ENCODE measurements around the gene ABCC6.

The ABCC6 gene

DNA sequence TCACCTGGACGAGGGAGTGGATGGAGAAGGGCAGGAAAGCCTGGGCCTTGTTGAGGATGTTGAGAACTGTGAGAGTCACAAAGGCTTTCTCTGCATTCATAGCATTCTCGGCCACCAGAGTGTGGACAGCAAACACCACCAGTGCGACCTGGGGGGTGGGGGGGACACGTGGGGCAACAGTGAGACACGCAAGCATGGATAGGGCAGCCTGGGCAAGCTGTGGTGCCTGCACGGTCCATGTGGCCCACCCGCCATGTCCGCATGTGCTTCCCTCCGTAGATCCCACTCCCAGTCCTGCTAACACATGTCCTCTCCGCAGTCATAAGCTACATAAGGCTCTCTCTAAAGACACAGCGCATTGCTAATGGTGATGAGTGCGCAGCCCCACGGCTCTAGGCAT lies 34.5 kb downstream of the ABCC6 start:
- H3K27ac ChIP-seq (replicated peaks), result no peak overlapping the region
- H3K4me3 ChIP-seq (replicated peaks; ENCODE audit: insufficient read depth, low read length), result no peak overlapping the region
- no peak for DNase-seq (ENCODE audit: low read depth in 1 of 2, low spot score in 1 of 2)
- TF ChIP-seq POLR2AphosphoS5 (IDR thresholded peaks at IDR 0.05; ENCODE audit: low read depth) (no peak), SPI1 (IDR thresholded peaks at IDR 0.05; ENCODE audit: borderline replicate concordance, low read depth) (no peak), GABPA (IDR thresholded peaks at IDR 0.05; ENCODE audit: low read depth) (no peak)
- TF ChIP-seq, protein P1, sequence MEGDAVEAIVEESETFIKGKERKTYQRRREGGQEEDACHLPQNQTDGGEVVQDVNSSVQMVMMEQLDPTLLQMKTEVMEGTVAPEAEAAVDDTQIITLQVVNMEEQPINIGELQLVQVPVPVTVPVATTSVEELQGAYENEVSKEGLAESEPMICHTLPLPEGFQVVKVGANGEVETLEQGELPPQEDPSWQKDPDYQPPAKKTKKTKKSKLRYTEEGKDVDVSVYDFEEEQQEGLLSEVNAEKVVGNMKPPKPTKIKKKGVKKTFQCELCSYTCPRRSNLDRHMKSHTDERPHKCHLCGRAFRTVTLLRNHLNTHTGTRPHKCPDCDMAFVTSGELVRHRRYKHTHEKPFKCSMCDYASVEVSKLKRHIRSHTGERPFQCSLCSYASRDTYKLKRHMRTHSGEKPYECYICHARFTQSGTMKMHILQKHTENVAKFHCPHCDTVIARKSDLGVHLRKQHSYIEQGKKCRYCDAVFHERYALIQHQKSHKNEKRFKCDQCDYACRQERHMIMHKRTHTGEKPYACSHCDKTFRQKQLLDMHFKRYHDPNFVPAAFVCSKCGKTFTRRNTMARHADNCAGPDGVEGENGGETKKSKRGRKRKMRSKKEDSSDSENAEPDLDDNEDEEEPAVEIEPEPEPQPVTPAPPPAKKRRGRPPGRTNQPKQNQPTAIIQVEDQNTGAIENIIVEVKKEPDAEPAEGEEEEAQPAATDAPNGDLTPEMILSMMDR (IDR thresholded peaks at IDR 0.05; ENCODE audit: insufficient read depth, low read length), result no peak
- TF ChIP-seq, protein P2, sequence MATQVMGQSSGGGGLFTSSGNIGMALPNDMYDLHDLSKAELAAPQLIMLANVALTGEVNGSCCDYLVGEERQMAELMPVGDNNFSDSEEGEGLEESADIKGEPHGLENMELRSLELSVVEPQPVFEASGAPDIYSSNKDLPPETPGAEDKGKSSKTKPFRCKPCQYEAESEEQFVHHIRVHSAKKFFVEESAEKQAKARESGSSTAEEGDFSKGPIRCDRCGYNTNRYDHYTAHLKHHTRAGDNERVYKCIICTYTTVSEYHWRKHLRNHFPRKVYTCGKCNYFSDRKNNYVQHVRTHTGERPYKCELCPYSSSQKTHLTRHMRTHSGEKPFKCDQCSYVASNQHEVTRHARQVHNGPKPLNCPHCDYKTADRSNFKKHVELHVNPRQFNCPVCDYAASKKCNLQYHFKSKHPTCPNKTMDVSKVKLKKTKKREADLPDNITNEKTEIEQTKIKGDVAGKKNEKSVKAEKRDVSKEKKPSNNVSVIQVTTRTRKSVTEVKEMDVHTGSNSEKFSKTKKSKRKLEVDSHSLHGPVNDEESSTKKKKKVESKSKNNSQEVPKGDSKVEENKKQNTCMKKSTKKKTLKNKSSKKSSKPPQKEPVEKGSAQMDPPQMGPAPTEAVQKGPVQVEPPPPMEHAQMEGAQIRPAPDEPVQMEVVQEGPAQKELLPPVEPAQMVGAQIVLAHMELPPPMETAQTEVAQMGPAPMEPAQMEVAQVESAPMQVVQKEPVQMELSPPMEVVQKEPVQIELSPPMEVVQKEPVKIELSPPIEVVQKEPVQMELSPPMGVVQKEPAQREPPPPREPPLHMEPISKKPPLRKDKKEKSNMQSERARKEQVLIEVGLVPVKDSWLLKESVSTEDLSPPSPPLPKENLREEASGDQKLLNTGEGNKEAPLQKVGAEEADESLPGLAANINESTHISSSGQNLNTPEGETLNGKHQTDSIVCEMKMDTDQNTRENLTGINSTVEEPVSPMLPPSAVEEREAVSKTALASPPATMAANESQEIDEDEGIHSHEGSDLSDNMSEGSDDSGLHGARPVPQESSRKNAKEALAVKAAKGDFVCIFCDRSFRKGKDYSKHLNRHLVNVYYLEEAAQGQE (IDR thresholded peaks at IDR 0.05; ENCODE audit: insufficient replicate concordance, low read depth), result no peak
- H3K27me3 ChIP-seq (ENCODE audit: insufficient read depth, poor library complexity, severe bottlenecking), result no peaks in the 10 kb centered on the region

DNA sequence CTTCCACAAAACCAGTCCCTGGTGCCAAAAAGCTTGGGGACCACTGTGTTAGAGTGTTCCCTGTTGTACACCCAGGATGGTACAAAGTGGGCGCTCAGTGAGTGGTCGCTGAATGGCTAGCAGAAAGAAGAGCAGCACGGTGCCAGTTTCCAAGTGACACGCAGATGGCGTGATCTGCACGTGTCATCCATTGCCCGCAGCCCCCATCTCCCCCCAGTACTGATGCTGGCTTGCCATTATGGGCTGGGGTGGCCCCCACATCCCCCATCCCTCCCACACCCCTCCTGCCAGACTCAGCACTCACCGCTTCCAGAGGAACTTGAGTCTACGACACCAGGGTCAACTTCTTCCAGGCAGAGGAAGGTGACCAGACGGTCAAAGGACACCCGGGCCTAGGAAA lies 36.5 kb downstream of the ABCC6 start:
- no peak overlapping the region for H3K27ac ChIP-seq (replicated peaks)
- no peak for DNase-seq (ENCODE audit: low read depth in 1 of 2, low spot score in 1 of 2)

DNA sequence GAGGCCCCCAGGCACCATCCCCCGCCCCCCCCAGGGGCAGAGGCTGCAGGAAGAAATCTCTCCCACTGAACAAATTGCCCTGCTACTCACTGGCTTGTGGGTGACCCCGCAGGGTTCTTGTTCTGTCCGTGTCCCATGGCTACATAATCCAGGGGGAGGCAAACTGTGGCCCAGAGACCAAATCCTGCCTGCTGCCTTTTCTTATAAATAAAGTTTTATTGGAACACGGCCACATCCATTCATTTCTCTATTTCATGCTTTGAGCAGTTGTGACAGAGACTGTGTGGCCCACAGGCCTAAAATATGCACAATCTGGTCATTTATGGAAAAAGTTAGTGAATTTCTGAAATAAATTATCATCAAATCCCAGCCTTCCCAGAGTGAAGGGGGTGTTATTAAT lies 38.2 kb downstream of the ABCC6 start:
- no peaks in the 10 kb centered on the region for H3K27me3 ChIP-seq (ENCODE audit: insufficient read depth, poor library complexity, severe bottlenecking)
- no peak overlapping the region for H3K27ac ChIP-seq (replicated peaks)
- TF ChIP-seq SPI1 (IDR thresholded peaks at IDR 0.05; ENCODE audit: borderline replicate concordance, low read depth), result no peak
- TF ChIP-seq POLR2AphosphoS5 (IDR thresholded peaks at IDR 0.05; ENCODE audit: low read depth), result no peak
- TF ChIP-seq, protein P1 (IDR thresholded peaks at IDR 0.05; ENCODE audit: insufficient read depth, low read length), result no peak
- TF ChIP-seq, protein P2 (IDR thresholded peaks at IDR 0.05; ENCODE audit: insufficient replicate concordance, low read depth), result no peak
- no peak for TF ChIP-seq GABPA (IDR thresholded peaks at IDR 0.05; ENCODE audit: low read depth)
- DNase-seq (ENCODE audit: low read depth in 1 of 2, low spot score in 1 of 2), result no peak
- no peak overlapping the region for H3K4me3 ChIP-seq (replicated peaks; ENCODE audit: insufficient read depth, low read length)

More for the DNA sequence above, 36.5 kb downstream of the ABCC6 start:
- H3K4me3 ChIP-seq (replicated peaks; ENCODE audit: insufficient read depth, low read length), result no peak overlapping the region
- no peaks in the 10 kb centered on the region for H3K27me3 ChIP-seq (ENCODE audit: insufficient read depth, poor library complexity, severe bottlenecking)
- TF ChIP-seq, protein P2 (IDR thresholded peaks at IDR 0.05; ENCODE audit: insufficient replicate concordance, low read depth), result no peak
- TF ChIP-seq POLR2AphosphoS5 (IDR thresholded peaks at IDR 0.05; ENCODE audit: low read depth) (no peak), SPI1 (IDR thresholded peaks at IDR 0.05; ENCODE audit: borderline replicate concordance, low read depth) (no peak), GABPA (IDR thresholded peaks at IDR 0.05; ENCODE audit: low read depth) (no peak)
- TF ChIP-seq, protein P1 (IDR thresholded peaks at IDR 0.05; ENCODE audit: insufficient read depth, low read length), result no peak
